Karpas-422 (cell line): ENCODE data around the gene AJUBA. TPM values are rescaled to one million over a fixed set of nuclear protein-coding genes. Genes with fewer than 3 reads are reported as not detected.
"Not testable (repeated sequence)": the region's sequence is repeated elsewhere in the genome, so short reads cannot be mapped to it uniquely, and the experiment has no call there.

ENCODE experiments used
- DNase-seq: peaks from one replicate; pipeline ENCODE4 v3.0.0-alpha.2; 2015
- H2AFZ ChIP-seq: fragments of 200-600 bp; sonication (generic); 2 replicates; pipeline ENCODE4 v1.6.1; 2014; ENCODE audit warnings: antibody characterized with exemption, low read length, mixed read lengths
- H3K27ac ChIP-seq: fragments of 200-600 bp; sonication (generic); 2 replicates; pipeline ENCODE4 v1.5.1; 2014; ENCODE audit warnings: mild to moderate bottlenecking, low read length, moderate library complexity
- H3K27me3 ChIP-seq: fragments of 200-600 bp; sonication (generic); 2 replicates; pipeline ENCODE4 v1.6.1; 2014; ENCODE audit warnings: low read length, mixed read lengths
- H3K36me3 ChIP-seq: fragments of 200-600 bp; sonication (generic); 2 replicates; pipeline ENCODE4 v1.6.1; 2014; ENCODE audit warnings: low read length, mixed read lengths; ENCODE audit not compliant: insufficient read depth
- H3K4me1 ChIP-seq: fragments of 200-600 bp; sonication (generic); 2 replicates; pipeline ENCODE4 v1.6.1; 2014; ENCODE audit warnings: mild to moderate bottlenecking, low read length, mixed read lengths
- H3K4me2 ChIP-seq: fragments of 200-600 bp; sonication (generic); 2 replicates; pipeline ENCODE4 v1.6.1; 2014; ENCODE audit warnings: low read length, low read depth, mild to moderate bottlenecking; ENCODE audit not compliant: poor library complexity, severe bottlenecking
- H3K4me3 ChIP-seq: fragments of 200-600 bp; sonication (generic); 2 replicates; pipeline ENCODE4 v1.5.1; 2014; ENCODE audit warnings: mild to moderate bottlenecking, antibody characterized with exemption, low read length, mixed read lengths
- H3K79me2 ChIP-seq: fragments of 200-600 bp; sonication (generic); 2 replicates; pipeline ENCODE4 v1.6.1; 2014; ENCODE audit warnings: mild to moderate bottlenecking, low read length, mixed read lengths
- H3K9ac ChIP-seq: fragments of 200-600 bp; sonication (generic); 2 replicates; pipeline ENCODE4 v1.6.0; 2014; ENCODE audit warnings: low read length
- H3K9me2 ChIP-seq: fragments of 200-600 bp; sonication (generic), shearing (Covaris generic); replicated peaks from 2 replicates; pipeline ENCODE4 v1.6.0; 2014; ENCODE audit warnings: mild to moderate bottlenecking, low read length, moderate library complexity; ENCODE audit not compliant: insufficient read depth
- H3K9me3 ChIP-seq: fragments of 300-700, 200-600 bp; sonication (generic); 2 replicates; pipeline ENCODE4 v1.6.1; 2014; ENCODE audit warnings: low read length, mixed read lengths
- H4K20me1 ChIP-seq: fragments of 200-600 bp; sonication (generic); 2 replicates; pipeline ENCODE4 v1.6.1; 2014; ENCODE audit warnings: mild to moderate bottlenecking, antibody characterized with exemption, low read length, low read depth; ENCODE audit not compliant: insufficient read depth
- total RNA-seq: library from RNA; depleted of rRNA; stranded (reverse); fragments of >200 nt; shearing (Covaris generic); gene quantifications from 2 replicates; pipeline ENCODE4 v1.2.3, GENCODE V29; 2014; ENCODE audit warnings: low replicate concordance

Gene AJUBA
- total RNA-seq, 1 experiment from 2014 or later: not detected

DNA sequence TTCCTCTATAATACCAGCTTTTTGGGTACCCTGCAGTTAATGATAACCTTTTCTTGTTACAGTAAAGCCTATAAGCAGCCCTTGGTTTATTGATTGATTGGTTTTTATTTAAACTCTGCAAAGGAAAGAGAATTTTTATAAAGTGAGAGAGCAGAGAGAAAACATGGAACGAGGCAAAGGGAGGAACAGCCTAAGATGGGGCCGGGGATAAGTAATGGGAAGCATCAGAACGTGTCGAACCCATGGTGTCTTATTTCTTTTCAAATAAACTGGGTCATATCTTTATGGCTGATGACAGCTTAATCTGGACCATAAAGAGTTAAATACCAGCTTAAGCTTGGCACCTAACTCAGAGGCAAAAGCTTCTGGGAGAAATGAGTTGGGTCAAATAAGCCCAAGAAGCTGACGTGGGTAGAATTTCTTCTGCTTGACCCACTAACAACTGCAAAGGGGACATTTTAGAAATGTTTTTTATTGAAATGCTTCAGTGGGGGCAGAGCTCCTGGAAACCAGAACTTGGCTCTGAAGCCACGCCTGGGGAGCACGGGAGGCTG is 39.6 kb upstream of the AJUBA start:
- Histone ChIP-seq H4K20me1 (no peaks in the 10 kb centered on the region; the same call in 1 of the 2 replicates), H2AFZ (no peak overlapping the region), H3K9me3 (no peaks in the 10 kb centered on the region), H3K4me2 (no peak overlapping the region), H3K4me3 (no peak overlapping the region), H3K79me2 (no peaks in the 10 kb centered on the region), H3K9ac (no peak overlapping the region), H3K9me2 (no peaks in the 10 kb centered on the region), H3K4me1 (no peaks in the 10 kb centered on the region), H3K27me3 (no peaks in the 10 kb centered on the region), H3K27ac (no peak overlapping the region), H3K36me3 (peaks cover 5% of the 10 kb centered on the region; the same call in 1 of the 2 replicates)
- no peak for DNase-seq

DNA sequence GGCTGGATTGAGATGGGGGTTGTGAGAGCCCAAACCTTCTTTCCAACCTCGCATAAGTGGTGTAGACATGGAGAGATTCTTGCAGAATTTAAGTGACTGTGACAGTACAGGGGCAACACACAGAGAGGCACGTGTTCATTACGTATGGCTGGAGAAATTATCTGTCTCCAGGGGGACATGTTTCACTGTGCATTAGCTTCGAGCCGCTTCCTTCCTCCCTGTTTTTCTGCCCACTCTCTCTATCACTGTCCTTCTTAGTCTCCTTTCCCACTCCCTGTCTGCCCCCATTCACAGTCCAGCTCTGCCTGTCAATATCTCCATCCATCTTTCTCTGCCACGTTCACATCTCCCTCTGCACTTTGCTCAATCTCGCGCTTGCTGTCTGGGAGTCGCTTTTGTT is 39.1 kb upstream of the AJUBA start:
- H3K4me2 ChIP-seq: no peak overlapping the region
- peaks cover 5% of the 10 kb centered on the region; the same call in 1 of the 2 replicates for H3K36me3 ChIP-seq
- no peaks in the 10 kb centered on the region for H3K79me2 ChIP-seq
- H3K9me2 ChIP-seq: no peaks in the 10 kb centered on the region
- H3K4me3 ChIP-seq: no peak overlapping the region
- no peak for DNase-seq
- no peaks in the 10 kb centered on the region for H3K4me1 ChIP-seq
- H2AFZ ChIP-seq: no peak overlapping the region
- no peaks in the 10 kb centered on the region for H3K9me3 ChIP-seq
- no peak overlapping the region for H3K9ac ChIP-seq
- no peaks in the 10 kb centered on the region; the same call in 1 of the 2 replicates for H4K20me1 ChIP-seq
- H3K27ac ChIP-seq: no peak overlapping the region
- H3K27me3 ChIP-seq: no peaks in the 10 kb centered on the region

DNA sequence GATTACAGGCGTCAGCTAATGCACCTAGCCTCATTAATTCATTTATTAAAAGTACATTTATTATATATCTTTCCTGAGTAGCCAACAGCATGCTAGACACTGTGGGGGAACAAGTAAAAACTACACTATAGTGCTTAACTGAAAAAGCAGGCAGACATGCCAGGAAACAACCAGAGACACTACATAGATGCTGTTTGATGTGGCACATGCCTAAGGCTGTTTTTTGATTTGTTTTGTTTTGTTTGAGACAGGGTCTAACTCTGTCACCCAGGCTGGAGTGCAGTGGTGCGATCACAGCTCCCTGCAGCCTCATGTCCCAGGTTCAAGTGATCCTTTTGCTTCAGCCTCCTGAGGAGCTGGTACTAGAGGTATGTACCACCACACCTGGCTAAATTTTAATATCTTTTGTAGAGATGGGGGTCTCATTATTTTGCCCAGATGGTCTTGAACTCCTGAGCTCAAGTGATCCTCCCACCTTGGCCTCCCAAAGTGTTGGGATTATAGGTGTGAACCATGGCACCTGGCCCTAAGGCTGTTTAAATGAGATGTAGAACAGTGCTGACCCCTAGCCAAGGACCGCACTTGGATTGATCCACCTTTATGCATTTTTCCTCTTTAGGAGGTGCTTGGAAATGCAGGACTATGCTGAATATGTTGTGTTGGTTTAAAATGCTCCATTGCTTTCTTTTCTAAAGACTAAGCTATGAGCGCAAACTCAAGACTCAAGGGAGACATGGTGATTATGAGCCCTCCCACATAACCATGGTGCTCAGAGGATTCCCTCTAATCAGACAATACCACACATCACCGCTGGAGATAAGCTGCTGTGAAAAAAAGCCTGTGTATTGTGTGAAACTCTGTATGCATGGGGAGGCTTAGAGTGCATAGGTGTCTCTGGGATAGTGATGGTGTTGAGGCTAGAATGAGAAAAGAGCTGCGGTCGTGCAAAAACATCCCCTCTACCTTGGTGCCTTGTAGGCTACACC is 38.1 kb upstream of the AJUBA start:
- H3K9me3 ChIP-seq: no peaks in the 10 kb centered on the region
- H3K9me2 ChIP-seq: no peaks in the 10 kb centered on the region
- no peak overlapping the region for H3K27ac ChIP-seq
- H3K36me3 ChIP-seq: no peaks in the 10 kb centered on the region
- H3K4me2 ChIP-seq: no peak overlapping the region
- no peaks in the 10 kb centered on the region for H3K79me2 ChIP-seq
- DNase-seq: no peak
- H3K4me3 ChIP-seq: no peak overlapping the region
- H3K27me3 ChIP-seq: no peaks in the 10 kb centered on the region
- H3K9ac ChIP-seq: no peak overlapping the region
- H4K20me1 ChIP-seq: no peaks in the 10 kb centered on the region; the same call in 1 of the 2 replicates
- no peaks in the 10 kb centered on the region for H3K4me1 ChIP-seq
- no peak overlapping the region for H2AFZ ChIP-seq

DNA sequence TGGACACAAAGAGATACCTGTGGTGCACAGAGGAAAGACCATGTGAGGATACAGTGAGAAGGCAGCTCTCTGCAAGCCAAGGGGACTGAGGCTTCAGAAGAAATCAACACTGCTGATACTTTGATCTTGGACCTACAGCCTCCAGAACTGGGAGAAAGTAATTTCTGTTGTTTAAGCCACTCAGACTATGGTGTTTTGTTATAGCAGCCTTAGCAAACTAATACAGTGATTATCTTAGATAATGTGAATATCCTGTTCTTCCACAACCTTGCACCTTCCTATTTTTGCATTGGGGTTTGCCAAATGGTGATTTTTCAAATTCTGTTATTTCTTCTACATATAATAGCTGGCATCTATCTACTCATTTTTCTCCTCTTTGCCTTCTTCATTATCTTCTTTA is 35.8 kb upstream of the AJUBA start:
- no peak for DNase-seq
- no peaks in the 10 kb centered on the region for H3K79me2 ChIP-seq

DNA sequence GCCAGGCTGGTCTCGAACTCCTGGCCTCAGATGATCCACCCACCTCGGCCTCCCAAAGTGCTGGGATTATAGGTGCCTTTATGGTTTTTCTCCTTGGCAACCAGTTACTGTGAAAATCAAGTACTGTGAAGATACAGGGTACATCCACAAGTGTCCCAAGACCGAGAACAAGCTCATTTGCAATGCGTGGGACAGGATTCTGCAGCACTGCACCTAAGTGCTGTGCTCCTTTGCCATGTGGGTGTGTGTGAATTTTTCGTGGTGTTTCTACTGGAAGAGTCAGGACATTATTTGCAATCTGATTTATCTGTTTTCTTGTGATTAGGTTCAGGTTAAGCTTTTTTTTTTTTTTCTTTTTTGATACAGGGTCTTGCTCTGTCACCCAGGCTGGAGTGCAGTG is 34.7 kb upstream of the AJUBA start:
- no peak for DNase-seq
- no peaks in the 10 kb centered on the region for H3K36me3 ChIP-seq
- H3K27ac ChIP-seq: no peak overlapping the region
- no peaks in the 10 kb centered on the region for H3K79me2 ChIP-seq
- H3K4me1 ChIP-seq: no peaks in the 10 kb centered on the region
- H3K9ac ChIP-seq: no peak overlapping the region
- H3K9me2 ChIP-seq: no peaks in the 10 kb centered on the region
- no peak overlapping the region for H2AFZ ChIP-seq
- H3K4me2 ChIP-seq: no peak overlapping the region
- no peaks in the 10 kb centered on the region for H4K20me1 ChIP-seq
- no peaks in the 10 kb centered on the region for H3K9me3 ChIP-seq
- H3K27me3 ChIP-seq: no peaks in the 10 kb centered on the region
- no peak overlapping the region for H3K4me3 ChIP-seq

More for the DNA sequence above, 35.8 kb upstream of the AJUBA start:
- H3K4me1 ChIP-seq: no peaks in the 10 kb centered on the region
- no peaks in the 10 kb centered on the region for H3K9me3 ChIP-seq
- H3K27ac ChIP-seq: no peak overlapping the region
- no peaks in the 10 kb centered on the region for H3K27me3 ChIP-seq
- no peak overlapping the region for H3K9ac ChIP-seq
- H3K9me2 ChIP-seq: no peaks in the 10 kb centered on the region
- no peak overlapping the region for H3K4me3 ChIP-seq
- no peak overlapping the region for H3K4me2 ChIP-seq
- H4K20me1 ChIP-seq: no peaks in the 10 kb centered on the region; the same call in 1 of the 2 replicates
- no peaks in the 10 kb centered on the region for H3K36me3 ChIP-seq
- H2AFZ ChIP-seq: no peak overlapping the region

DNA sequence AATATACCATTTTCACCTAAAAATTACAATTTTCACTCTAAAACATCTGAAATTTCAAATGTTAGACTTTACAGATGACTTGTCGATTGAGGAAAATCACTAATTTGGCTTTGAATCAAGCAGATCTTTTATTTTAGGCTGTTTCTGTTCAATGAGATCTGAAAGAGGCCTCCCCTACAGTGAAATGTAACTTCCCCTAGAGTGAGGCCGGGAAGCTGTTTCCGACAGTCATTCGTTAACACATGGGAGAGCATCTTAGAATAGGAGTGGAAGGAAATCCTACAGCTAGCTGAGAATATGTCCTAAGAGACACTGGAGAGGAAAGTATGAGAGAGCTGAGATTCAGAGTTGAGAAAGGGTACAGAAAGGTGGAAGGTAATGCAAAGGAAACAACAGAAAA is 33.3 kb upstream of the AJUBA start:
- Histone ChIP-seq H4K20me1 (no peaks in the 10 kb centered on the region), H2AFZ (no peak overlapping the region), H3K27me3 (no peaks in the 10 kb centered on the region), H3K4me2 (no peak overlapping the region), H3K4me1 (no peaks in the 10 kb centered on the region), H3K9me3 (no peaks in the 10 kb centered on the region), H3K4me3 (no peak overlapping the region), H3K27ac (no peak overlapping the region), H3K9me2 (no peaks in the 10 kb centered on the region), H3K36me3 (no peaks in the 10 kb centered on the region), H3K79me2 (no peaks in the 10 kb centered on the region), H3K9ac (no peak overlapping the region)
- DNase-seq: no peak

DNA sequence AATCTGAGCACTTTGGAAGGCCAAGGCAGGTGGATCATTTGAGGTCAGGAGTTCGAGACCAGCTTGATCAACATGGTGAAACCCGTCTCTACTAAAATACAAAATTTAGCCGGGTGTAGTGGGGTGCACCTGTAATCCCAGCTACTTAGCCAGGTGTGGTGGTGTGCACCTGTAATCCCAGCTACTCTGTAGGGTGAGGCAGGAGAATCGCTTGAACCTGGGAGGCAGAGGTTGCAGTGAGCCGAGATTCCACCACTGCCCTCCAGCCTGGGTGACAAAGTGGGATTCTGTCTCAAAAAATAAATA is 31.4 kb upstream of the AJUBA start:
- H3K9me3 ChIP-seq: not testable (repeated sequence)

DNA sequence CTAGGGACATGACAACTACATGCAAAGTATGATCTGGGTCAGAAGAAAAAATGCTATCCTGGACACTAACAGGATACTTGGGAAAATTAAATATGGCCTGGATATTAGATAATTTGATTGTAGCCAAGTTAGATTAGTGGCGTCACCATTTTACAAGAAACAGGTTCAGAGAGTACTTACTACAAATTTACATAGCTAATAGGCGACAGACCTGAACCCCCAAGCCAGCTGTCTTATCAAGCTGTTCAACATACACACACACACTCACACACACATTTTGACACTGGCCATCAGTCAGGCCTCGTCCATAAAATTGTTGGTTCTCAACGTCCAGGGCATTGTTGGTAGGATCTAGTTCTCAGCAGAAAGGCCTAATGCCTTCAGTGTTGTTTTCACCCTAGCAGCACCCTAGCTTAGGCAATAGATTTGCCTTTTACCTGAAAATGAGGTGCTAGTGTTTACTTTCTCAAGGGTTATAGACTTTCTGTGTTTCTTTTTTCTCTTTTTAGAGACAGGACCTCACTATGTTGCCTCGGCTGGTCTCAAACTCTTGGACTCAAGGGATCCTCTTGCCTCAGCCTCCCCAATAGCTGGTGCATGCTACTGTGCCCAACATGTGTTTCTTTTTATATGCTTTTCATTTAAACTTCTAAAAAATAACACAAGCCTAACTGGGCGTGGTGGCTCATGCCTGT is 30.9 kb upstream of the AJUBA start:
- Histone ChIP-seq H3K9me2 (no peaks in the 10 kb centered on the region), H4K20me1 (no peaks in the 10 kb centered on the region), H3K4me1 (peaks cover 22% of the 10 kb centered on the region), H3K4me3 (no peak overlapping the region), H3K36me3 (no peaks in the 10 kb centered on the region), H2AFZ (no peak overlapping the region), H3K4me2 (no peak overlapping the region), H3K9me3 (no peaks in the 10 kb centered on the region), H3K79me2 (no peaks in the 10 kb centered on the region), H3K27me3 (no peaks in the 10 kb centered on the region), H3K27ac (no peak overlapping the region), H3K9ac (no peak overlapping the region)
- no peak for DNase-seq

More for the DNA sequence above, 31.4 kb upstream of the AJUBA start:
- not testable (repeated sequence) for H2AFZ ChIP-seq, H3K27me3 ChIP-seq, H3K27ac ChIP-seq, H3K4me2 ChIP-seq, H3K36me3 ChIP-seq, H4K20me1 ChIP-seq, H3K4me3 ChIP-seq, DNase-seq, H3K9ac ChIP-seq, H3K79me2 ChIP-seq, H3K9me2 ChIP-seq
- peaks cover 17% of the 10 kb centered on the region for H3K4me1 ChIP-seq
